ENCODE results near the gene NOL4L.

NOL4L gene

GRCh38 chr20:32577657-32578056, 7.5 kb downstream of the NOL4L start:
- no peak for DNase-seq (ENCODE audit: low read depth in 4 of 4, low spot score in 1 of 4)

- no peak for DNase-seq (ENCODE audit: low read depth in 4 of 4, low spot score in 1 of 4)
Observed at GRCh38 chr20:32577023-32577422, 8.1 kb downstream of the NOL4L start.

GRCh38 chr20:32576560-32576959, 8.6 kb downstream of the NOL4L start:
- no peak for DNase-seq (ENCODE audit: low read depth in 4 of 4, low spot score in 1 of 4)

- DNase-seq (ENCODE audit: low read depth in 4 of 4, low spot score in 1 of 4) = no peak
Observed at GRCh38 chr20:32575805-32576204, 9.3 kb downstream of the NOL4L start.

- no peak for DNase-seq (ENCODE audit: low read depth in 4 of 4, low spot score in 1 of 4)
Observed at GRCh38 chr20:32575227-32575581, 9.9 kb downstream of the NOL4L start.

GRCh38 chr20:32574296-32575226, 10.6 kb downstream of the NOL4L start:
- peak in 1 of 4 experiments; percentile 43 for DNase-seq (ENCODE audit: low read depth in 4 of 4, low spot score in 1 of 4)

- no peak for DNase-seq (ENCODE audit: low read depth in 4 of 4, low spot score in 1 of 4)
Observed at GRCh38 chr20:32573167-32573851, 11.8 kb downstream of the NOL4L start.

- DNase-seq (ENCODE audit: low read depth in 4 of 4, low spot score in 1 of 4) = no peak
Observed at GRCh38 chr20:32572271-32572968, 12.7 kb downstream of the NOL4L start.

GRCh38 chr20:32571566-32571965, 13.6 kb downstream of the NOL4L start:
- DNase-seq (ENCODE audit: low read depth in 4 of 4, low spot score in 1 of 4) = no peak

- DNase-seq (ENCODE audit: low read depth in 4 of 4, low spot score in 1 of 4) = no peak
Observed at GRCh38 chr20:32570401-32571190, 14.5 kb downstream of the NOL4L start.

- no peak for DNase-seq (ENCODE audit: low read depth in 4 of 4, low spot score in 1 of 4)
Observed at GRCh38 chr20:32569380-32570305, 15.5 kb downstream of the NOL4L start.

GRCh38 chr20:32569018-32569379, 16.1 kb downstream of the NOL4L start:
- no peak for DNase-seq (ENCODE audit: low read depth in 4 of 4, low spot score in 1 of 4)

GRCh38 chr20:32567384-32568178, 17.6 kb downstream of the NOL4L start:
- no peak for DNase-seq (ENCODE audit: low read depth in 4 of 4, low spot score in 1 of 4)

GRCh38 chr20:32566379-32567374, 18.5 kb downstream of the NOL4L start:
- no peak for DNase-seq (ENCODE audit: low read depth in 4 of 4, low spot score in 1 of 4)

- DNase-seq (ENCODE audit: low read depth in 4 of 4, low spot score in 1 of 4) = no peak
Observed at GRCh38 chr20:32565735-32566032, 19.4 kb downstream of the NOL4L start.

- DNase-seq (ENCODE audit: low read depth in 4 of 4, low spot score in 1 of 4) = no peak
Observed at GRCh38 chr20:32564921-32565734, 20.0 kb downstream of the NOL4L start.

GRCh38 chr20:32564440-32564839, 20.7 kb downstream of the NOL4L start:
- no peak for DNase-seq (ENCODE audit: low read depth in 4 of 4, low spot score in 1 of 4)
